Endothelial cell of umbilical vein (primary cell): ENCODE data around the gene SIRT3. TPM values are rescaled to one million over a fixed set of nuclear protein-coding genes. Genes with fewer than 3 reads are reported as not detected.

ENCODE experiments used
- BruUV-seq: library from RNA; stranded (reverse); fragments of 400-500 nt; replicated peaks from 2 replicates; lab custom pipeline; 2021; lab: Mats Ljungman, UMichigan
- CTCF ChIA-PET: fragments of 300-600, 350-600 bp; sonication (Branson Sonifier 250); formaldehyde crosslinking; loops from one replicate; lab custom pipeline; 2021; ENCODE audit warnings: antibody characterized with exemption, inconsistent platforms; lab: Charles Lee
- POLR2A ChIA-PET: fragments of 300-600, 350-600 bp; sonication (Branson Sonifier 250); formaldehyde crosslinking; loops from one replicate; lab custom pipeline; 2021; ENCODE audit warnings: antibody characterized with exemption, inconsistent platforms; lab: Charles Lee
- DNase-seq: peaks from one replicate; pipeline ENCODE4 v3.0.0-alpha.2; 2011; ENCODE audit warnings: low read depth, low spot score
- FAIRE-seq: peaks from 2 replicates; lab custom pipeline; 2011; peaks lifted over from hg19 to GRCh38; lab: Jason Lieb, UNC
- H2AFZ ChIP-seq: 2 replicates; pipeline ENCODE4 v1.6.0; 2012; ENCODE audit warnings: low read depth, low read length, control low read depth, inconsistent platforms
- H3K27ac ChIP-seq: 2 replicates; pipeline ENCODE4 v1.5.1; 2011; ENCODE audit warnings: low read depth, mild to moderate bottlenecking, control low read depth, low read length, moderate library complexity; ENCODE audit not compliant: insufficient read depth
- H3K27me3 ChIP-seq, 2 experiments: 2 replicates each; pipeline versions ENCODE4 v1.6.0 to v1.6.1; 2011; ENCODE audit warnings: low read length in 2 of 2, mixed read lengths in 1 of 2; ENCODE audit not compliant: control insufficient read depth in 2 of 2, insufficient read depth in 2 of 2
- H3K36me3 ChIP-seq, 2 experiments: 2 replicates in 1 of 2; 3 replicates in 1 of 2; pipeline ENCODE4 v1.5.1; 2011; ENCODE audit warnings: low read length in 2 of 2, mild to moderate bottlenecking in 1 of 2, moderate library complexity in 1 of 2; ENCODE audit not compliant: control insufficient read depth in 2 of 2, insufficient read depth in 2 of 2; ENCODE audit errors: extremely low read depth in 1 of 2
- H3K4me1 ChIP-seq: 3 replicates; pipeline ENCODE4 v1.5.1; 2011; ENCODE audit warnings: mild to moderate bottlenecking, low read length; ENCODE audit not compliant: control insufficient read depth, insufficient read depth; ENCODE audit errors: extremely low read depth
- H3K4me2 ChIP-seq: 2 replicates; pipeline ENCODE4 v1.6.1; 2011; ENCODE audit warnings: low read length, control low read depth, mixed read lengths; ENCODE audit not compliant: insufficient read depth
- H3K4me3 ChIP-seq, 3 experiments: fragments of 200-600 bp in 1 of 3; sonication (generic), shearing (Covaris generic) in 1 of 3; replicated peaks in 1 of 3; 2 replicates each; pipeline ENCODE4 v1.5.1; 2011 to 2016; ENCODE audit warnings: control low read depth in 3 of 3, low read length in 3 of 3, mild to moderate bottlenecking in 2 of 3, inconsistent platforms in 1 of 3, low read depth in 1 of 3, moderate library complexity in 1 of 3; ENCODE audit not compliant: insufficient read depth in 1 of 3
- H3K79me2 ChIP-seq: 2 replicates; pipeline ENCODE4 v1.6.0; 2012; ENCODE audit warnings: low read length, inconsistent platforms; ENCODE audit not compliant: control insufficient read depth, insufficient read depth
- H3K9ac ChIP-seq: replicated peaks from 2 replicates; pipeline ENCODE3; 2011; ENCODE audit warnings: low read length, control low read depth; ENCODE audit not compliant: insufficient read depth; ENCODE audit errors: extremely low read depth
- H3K9me1 ChIP-seq: replicated peaks from 3 replicates; pipeline ENCODE4 v1.6.0; 2011; ENCODE audit warnings: mild to moderate bottlenecking, low read length; ENCODE audit not compliant: control insufficient read depth, insufficient read depth; ENCODE audit errors: extremely low read depth
- H3K9me3 ChIP-seq: replicated peaks from 2 replicates; pipeline ENCODE4 v1.5.1; 2012; ENCODE audit warnings: low read length, inconsistent platforms; ENCODE audit not compliant: control insufficient read depth, insufficient read depth
- H4K20me1 ChIP-seq: replicated peaks from 2 replicates; pipeline ENCODE3; 2011; ENCODE audit warnings: mild to moderate bottlenecking, low read length; ENCODE audit not compliant: control insufficient read depth, insufficient read depth; ENCODE audit errors: extremely low read depth
- CTCF ChIP-seq, 2 donors: IDR thresholded peaks; 1 replicate in 1 of 2; 2 replicates in 1 of 2; pipeline ENCODE4 v1.5.1; 2011; ENCODE audit warnings: low read length in 2 of 2, mild to moderate bottlenecking in 2 of 2, moderate library complexity in 2 of 2, control low read depth in 1 of 2, inconsistent platforms in 1 of 2, low read depth in 1 of 2; ENCODE audit not compliant: insufficient read depth in 1 of 2; ENCODE audit errors: extremely low read depth in 1 of 2
- EZH2 ChIP-seq: IDR thresholded peaks from 2 replicates; pipeline ENCODE4 v1.6.1; 2012; ENCODE audit warnings: borderline replicate concordance, low read depth, mild to moderate bottlenecking, moderate library complexity, low read length, inconsistent platforms; ENCODE audit not compliant: severe bottlenecking
- FOS ChIP-seq: IDR thresholded peaks from 2 replicates; pipeline ENCODE4 v1.6.1; 2011; ENCODE audit warnings: mild to moderate bottlenecking, low read length, moderate library complexity, borderline replicate concordance; ENCODE audit not compliant: insufficient read depth
- GATA2 ChIP-seq: IDR thresholded peaks from 2 replicates; pipeline ENCODE4 v1.7.0; 2011; ENCODE audit warnings: low read depth, mild to moderate bottlenecking, moderate library complexity, mixed read lengths, low read length; ENCODE audit not compliant: insufficient read length, insufficient read depth
- JUN ChIP-seq: IDR thresholded peaks from 2 replicates; pipeline ENCODE4 v1.6.1; 2011; ENCODE audit warnings: borderline replicate concordance, low read depth; ENCODE audit not compliant: insufficient read length, insufficient read depth
- MYC ChIP-seq: IDR thresholded peaks from one replicate; pipeline ENCODE4 v1.6.1; 2011; ENCODE audit warnings: mild to moderate bottlenecking, low read depth, low read length
- POLR2A ChIP-seq: IDR thresholded peaks from 2 replicates; pipeline ENCODE4 v1.6.1; 2012; ENCODE audit warnings: low read depth, mild to moderate bottlenecking, control low read depth, low read length
- POLR2AphosphoS5 ChIP-seq: IDR thresholded peaks from 2 replicates; pipeline ENCODE4 v1.6.1; 2012; ENCODE audit warnings: low read depth, mild to moderate bottlenecking, control low read depth, low read length, moderate library complexity; ENCODE audit not compliant: insufficient read depth
- dilution Hi-C: fragments of 300-500 bp; cut with MboI; formaldehyde crosslinking; loops from one replicate; pipeline ENCODE4 v1.15.0; 2019; ENCODE audit warnings: low sequenced_read_pairs; ENCODE audit not compliant: extremely low pct_ligation_motif_present
- intact Hi-C: fragments of 100-400 bp; cut with micrococcal nuclease; formaldehyde crosslinking; loops from one replicate; pipeline ENCODE4 v1.10.0; 2022
- polyA plus RNA-seq, 4 experiments: library from polyadenylated mRNA; depleted of rRNA in 3 of 4; stranded (reverse) in 3 of 4; unstranded in 1 of 4; fragments of >200 nt; gene quantifications; 2 replicates each; pipeline versions ENCODE4 v1.2.1 to v1.2.3, GENCODE V29; 2011 to 2012; ENCODE audit warnings: missing spikeins in 1 of 4
- total RNA-seq: library from RNA; stranded (reverse); gene quantifications from 2 replicates; pipeline ENCODE4 v1.2.3, GENCODE V29; 2021
- TF ChIP-seq, protein P1 (sequence below): IDR thresholded peaks from 2 replicates; pipeline ENCODE4 v1.6.1; 2011; ENCODE audit not compliant: insufficient read depth, insufficient read length

SIRT3 gene
- total and polyA plus RNA-seq, 2 donors (not counting 3 experiments of a cell fraction or from before 2014, with no cell fraction given), result 12.0 to 18.3 TPM

DNA sequence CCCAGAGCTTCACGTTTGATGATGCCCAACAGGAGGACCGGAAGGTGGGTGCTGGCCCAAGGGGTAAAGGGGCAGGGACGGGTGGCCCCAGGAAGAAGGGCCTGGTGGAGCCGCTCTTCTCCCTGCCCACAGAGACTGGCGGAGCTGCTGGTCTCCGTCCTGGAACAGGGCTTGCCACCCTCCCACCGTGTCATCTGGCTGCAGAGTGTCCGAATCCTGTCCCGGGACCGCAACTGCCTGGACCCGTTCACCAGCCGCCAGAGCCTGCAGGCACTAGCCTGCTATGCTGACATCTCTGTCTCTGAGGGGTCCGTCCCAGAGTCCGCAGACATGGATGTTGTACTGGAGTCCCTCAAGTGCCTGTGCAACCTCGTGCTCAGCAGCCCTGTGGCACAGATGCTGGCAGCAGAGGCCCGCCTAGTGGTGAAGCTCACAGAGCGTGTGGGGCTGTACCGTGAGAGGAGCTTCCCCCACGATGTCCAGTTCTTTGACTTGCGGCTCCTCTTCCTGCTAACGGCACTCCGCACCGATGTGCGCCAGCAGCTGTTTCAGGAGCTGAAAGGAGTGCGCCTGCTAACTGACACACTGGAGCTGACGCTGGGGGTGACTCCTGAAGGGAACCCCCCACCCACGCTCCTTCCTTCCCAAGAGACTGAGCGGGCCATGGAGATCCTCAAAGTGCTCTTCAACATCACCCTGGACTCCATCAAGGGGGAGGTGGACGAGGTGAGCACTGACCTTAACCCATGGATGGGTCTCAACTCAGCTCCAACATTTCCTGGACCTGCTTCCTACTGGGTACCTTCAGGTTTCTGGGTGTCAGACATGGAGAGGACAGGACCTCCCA is 26.6 kb downstream of the SIRT3 start:
- peaks cover 23% of the 10 kb centered on the region for H3K4me1 ChIP-seq
- H3K36me3 ChIP-seq, result peaks cover 25 to 46% of the 10 kb centered on the region in 2 experiments
- peak overlapping the region; percentile 70 for H3K9ac ChIP-seq
- H3K4me3 ChIP-seq, result peak overlapping the region; percentile 43 to 92 (median 69)
- no peaks in the 10 kb centered on the region for H3K9me3 ChIP-seq
- peak overlapping the region; percentile 75 for H3K4me2 ChIP-seq
- no peaks in the 10 kb centered on the region for H3K9me1 ChIP-seq
- H3K27me3 ChIP-seq, result no peaks in the 10 kb centered on the region
- peak overlapping the region; percentile 47 for H3K27ac ChIP-seq
- peaks cover 50% of the 10 kb centered on the region for H3K79me2 ChIP-seq
- H4K20me1 ChIP-seq, result no peaks in the 10 kb centered on the region
- intact Hi-C loops (loop anchor here (5.0 kb wide), 2 partner anchors 98 to 148 kb away; partner anchors contain the start of gene IFITM2), dilution Hi-C loops (no loop called here)
- TF ChIP-seq EZH2 (no peak), GATA2 (no peak), POLR2A (no peak), POLR2AphosphoS5 (no peak), FOS (no peak), MYC (no peak), JUN (no peak), CTCF (IDR thresholded peaks at IDR 0.05; ENCODE audit: extremely low read depth in 1 of 2, insufficient read depth in 1 of 2, low read depth in 1 of 2, low read length in 2 of 2) (no peak)
- TF ChIP-seq, protein P1, sequence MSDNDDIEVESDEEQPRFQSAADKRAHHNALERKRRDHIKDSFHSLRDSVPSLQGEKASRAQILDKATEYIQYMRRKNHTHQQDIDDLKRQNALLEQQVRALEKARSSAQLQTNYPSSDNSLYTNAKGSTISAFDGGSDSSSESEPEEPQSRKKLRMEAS, result no peak
- no peak for FAIRE-seq
- no TSS peak for BruUV-seq
- ChIA-PET CTCF (interaction anchor here (0.9 to 1.5 kb wide), 4 partner anchors 13 to 41 kb away, joined by 3 to 5 read pairs (median 3); partner anchors contain the start of gene PSMD13), POLR2A (interaction anchor here (0.6 kb wide), 1 partner anchor 149 kb away, joined by 4 read pairs; no protein-coding TSS in a partner anchor)
- no peak overlapping the region for H2AFZ ChIP-seq
- DNase-seq, result peak; percentile 9
